ENCODE data around the gene PDLIM5.

- TF ChIP-seq CTCF (conservative IDR thresholded peaks at IDR 0.05; ENCODE audit: low read length) (no peak), EZH2phosphoT487 (IDR thresholded peaks at IDR 0.05; ENCODE audit: borderline replicate concordance, low read depth, low read length) (no peak)
Observed at GRCh38 chr4:94680176-94680862, 228.6 kb downstream of the PDLIM5 start.
